ENCODE results near the gene INAFM1. TPM values are rescaled to one million over a fixed set of nuclear protein-coding genes. Genes with fewer than 3 reads are reported as not detected.
A peak's percentile ranks its signal among the peaks of the same experiment; 100 is the strongest.
"Not testable (repeated sequence)": the region's sequence is repeated elsewhere in the genome, so short reads cannot be mapped to it uniquely, and the experiment has no call there.

Gene INAFM1
- total RNA-seq, 1 experiment from 2014 or later: 8.1 TPM

DNA sequence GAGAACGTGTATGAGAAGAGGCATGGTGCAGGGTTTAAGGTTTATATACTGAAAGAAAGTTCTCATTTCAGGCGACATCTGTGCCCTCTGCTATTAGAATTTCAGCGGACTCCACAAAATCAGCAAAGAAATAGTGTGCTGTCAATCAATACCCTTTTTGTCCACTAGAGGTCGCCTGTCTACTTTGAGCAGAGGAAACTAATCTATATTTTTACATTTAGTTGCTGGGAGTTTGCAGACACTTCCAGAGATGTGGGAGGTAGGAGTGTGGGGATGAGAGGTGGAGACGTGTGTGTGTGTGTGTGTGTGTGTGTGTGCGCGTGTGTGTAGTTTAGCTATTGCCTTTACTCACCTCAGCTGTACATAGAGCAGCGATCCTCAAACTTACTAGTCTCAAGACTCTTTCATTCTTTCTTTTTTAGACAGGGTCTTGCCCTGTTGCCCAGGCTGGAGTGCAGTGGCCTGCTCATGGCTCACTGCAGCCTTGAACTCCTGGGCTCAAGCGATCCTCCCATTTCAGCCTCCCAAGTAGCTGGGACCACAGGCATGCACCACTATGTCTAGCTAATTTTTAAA is 9.7 kb downstream of the INAFM1 start:
- H3K36me3 Mint-ChIP-seq: peaks cover 4% of the 10 kb centered on the region; the same call in 1 of the 2 replicates
- CTCF ChIA-PET: interaction anchor here (0.9 to 2.5 kb wide), 7 partner anchors 10 to 144 kb away, joined by 3 to 18 read pairs (median 5); partner anchors contain the start of genes CCDC9, DHX34 and INAFM1
- POLR2A ChIA-PET: no interaction called here

DNA sequence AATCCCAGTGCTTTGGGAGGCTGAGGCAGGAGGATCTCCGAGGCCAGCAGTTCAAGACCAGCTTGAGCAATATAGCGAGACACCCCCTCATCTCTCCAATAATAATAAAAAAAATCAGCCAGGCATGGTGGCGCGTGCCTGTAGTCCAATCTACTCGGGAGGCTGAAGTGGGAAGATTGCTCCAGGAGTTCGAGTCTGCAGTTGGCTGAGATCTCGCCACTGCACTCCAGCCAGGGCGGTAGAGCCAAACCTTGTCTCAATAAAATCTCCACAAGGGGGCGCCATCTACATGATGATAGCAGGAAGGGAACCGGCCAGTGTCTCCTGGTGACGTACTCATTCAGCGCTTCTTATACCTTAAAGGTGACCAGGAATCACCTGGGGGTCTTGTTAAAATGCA is 21.4 kb downstream of the INAFM1 start:
- Mint-ChIP-seq H3K27ac (no peak overlapping the region), H3K36me3 (no peaks in the 10 kb centered on the region), H3K4me1 (peaks cover 7% of the 10 kb centered on the region), H3K27me3 (ENCODE audit: low read depth) (no peaks in the 10 kb centered on the region), H3K4me3 (no peak overlapping the region), H3K9me3 (no peaks in the 10 kb centered on the region)
- POLR2A ChIA-PET: no interaction called here
- peak; percentile 97 for ATAC-seq
- DNase-seq (ENCODE audit: low spot score): peak; percentile 88
- TF ChIP-seq, protein P1, sequence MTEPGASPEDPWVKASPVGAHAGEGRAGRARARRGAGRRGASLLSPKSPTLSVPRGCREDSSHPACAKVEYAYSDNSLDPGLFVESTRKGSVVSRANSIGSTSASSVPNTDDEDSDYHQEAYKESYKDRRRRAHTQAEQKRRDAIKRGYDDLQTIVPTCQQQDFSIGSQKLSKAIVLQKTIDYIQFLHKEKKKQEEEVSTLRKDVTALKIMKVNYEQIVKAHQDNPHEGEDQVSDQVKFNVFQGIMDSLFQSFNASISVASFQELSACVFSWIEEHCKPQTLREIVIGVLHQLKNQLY (CRISPR knock-in tag; IDR thresholded peaks at IDR 0.05): no peak
- TF ChIP-seq, protein P2, sequence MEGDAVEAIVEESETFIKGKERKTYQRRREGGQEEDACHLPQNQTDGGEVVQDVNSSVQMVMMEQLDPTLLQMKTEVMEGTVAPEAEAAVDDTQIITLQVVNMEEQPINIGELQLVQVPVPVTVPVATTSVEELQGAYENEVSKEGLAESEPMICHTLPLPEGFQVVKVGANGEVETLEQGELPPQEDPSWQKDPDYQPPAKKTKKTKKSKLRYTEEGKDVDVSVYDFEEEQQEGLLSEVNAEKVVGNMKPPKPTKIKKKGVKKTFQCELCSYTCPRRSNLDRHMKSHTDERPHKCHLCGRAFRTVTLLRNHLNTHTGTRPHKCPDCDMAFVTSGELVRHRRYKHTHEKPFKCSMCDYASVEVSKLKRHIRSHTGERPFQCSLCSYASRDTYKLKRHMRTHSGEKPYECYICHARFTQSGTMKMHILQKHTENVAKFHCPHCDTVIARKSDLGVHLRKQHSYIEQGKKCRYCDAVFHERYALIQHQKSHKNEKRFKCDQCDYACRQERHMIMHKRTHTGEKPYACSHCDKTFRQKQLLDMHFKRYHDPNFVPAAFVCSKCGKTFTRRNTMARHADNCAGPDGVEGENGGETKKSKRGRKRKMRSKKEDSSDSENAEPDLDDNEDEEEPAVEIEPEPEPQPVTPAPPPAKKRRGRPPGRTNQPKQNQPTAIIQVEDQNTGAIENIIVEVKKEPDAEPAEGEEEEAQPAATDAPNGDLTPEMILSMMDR (IDR thresholded peaks at IDR 0.05): peak; percentile 80
- TF ChIP-seq GTF2I (CRISPR knock-in tag; conservative IDR thresholded peaks at IDR 0.05): 0 out of 2 replicates have a peak, but pooled peaks have one; percentile 19
- CTCF ChIA-PET: interaction anchor here (0.6 to 2.5 kb wide), 9 partner anchors 11 to 912 kb away, joined by 3 to 18 read pairs (median 4); partner anchors contain the start of gene DHX34

More for the DNA sequence above, 9.7 kb downstream of the INAFM1 start:
- ATAC-seq: peak; percentile 54
- no peaks in the 10 kb centered on the region for H3K27me3 Mint-ChIP-seq (ENCODE audit: low read depth)
- no peak overlapping the region for H3K27ac Mint-ChIP-seq
- H3K9me3 Mint-ChIP-seq: peaks cover 9% of the 10 kb centered on the region
- peaks cover under 1% of the 10 kb centered on the region for H3K4me1 Mint-ChIP-seq
- no peak overlapping the region for H3K4me3 Mint-ChIP-seq
- no peak for TF ChIP-seq ZNF232 (CRISPR knock-in tag; IDR thresholded peaks at IDR 0.05)
- TF ChIP-seq TEAD4 (CRISPR knock-in tag; IDR thresholded peaks at IDR 0.05): no peak
- no peak for TF ChIP-seq ZNF138 (CRISPR knock-in tag; conservative IDR thresholded peaks at IDR 0.05)
- TF ChIP-seq, protein P2 (IDR thresholded peaks at IDR 0.05): peak; percentile 85
- TF ChIP-seq ESRRA (CRISPR knock-in tag; IDR thresholded peaks at IDR 0.05; ENCODE audit: borderline replicate concordance): no peak
- no peak for DNase-seq (ENCODE audit: low spot score)

DNA sequence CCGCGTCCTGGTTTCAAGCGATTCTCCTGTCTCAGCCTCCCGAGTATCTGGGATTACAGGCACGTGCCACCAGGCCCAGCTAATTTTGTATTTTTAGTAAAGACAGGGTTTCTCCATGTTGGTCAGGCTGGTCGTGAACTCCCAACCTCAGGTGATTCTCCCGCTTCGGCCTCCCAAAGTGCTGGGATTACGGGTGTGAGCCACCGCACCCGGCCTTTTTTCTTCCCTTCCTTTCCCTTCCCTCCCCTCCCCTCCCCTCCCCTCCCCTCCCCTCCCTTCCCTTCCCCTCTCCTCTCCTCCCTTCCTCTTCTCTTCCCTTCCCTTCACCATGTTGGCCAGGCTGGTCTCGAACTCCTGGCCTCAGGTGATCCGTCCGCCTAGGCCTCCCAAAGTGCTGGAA is 26.2 kb downstream of the INAFM1 start:
- POLR2A ChIA-PET; ATAC-seq; H3K36me3 Mint-ChIP-seq; H3K4me3 Mint-ChIP-seq; H3K27me3 Mint-ChIP-seq (ENCODE audit: low read depth); H3K27ac Mint-ChIP-seq; H3K9me3 Mint-ChIP-seq; DNase-seq (ENCODE audit: low spot score); H3K4me1 Mint-ChIP-seq: not testable (repeated sequence)
- CTCF ChIA-PET: interaction anchor here (0.6 to 1.2 kb wide), 2 partner anchors 14 to 48 kb away, joined by 3 to 8 read pairs; partner anchors contain the start of gene DHX34

DNA sequence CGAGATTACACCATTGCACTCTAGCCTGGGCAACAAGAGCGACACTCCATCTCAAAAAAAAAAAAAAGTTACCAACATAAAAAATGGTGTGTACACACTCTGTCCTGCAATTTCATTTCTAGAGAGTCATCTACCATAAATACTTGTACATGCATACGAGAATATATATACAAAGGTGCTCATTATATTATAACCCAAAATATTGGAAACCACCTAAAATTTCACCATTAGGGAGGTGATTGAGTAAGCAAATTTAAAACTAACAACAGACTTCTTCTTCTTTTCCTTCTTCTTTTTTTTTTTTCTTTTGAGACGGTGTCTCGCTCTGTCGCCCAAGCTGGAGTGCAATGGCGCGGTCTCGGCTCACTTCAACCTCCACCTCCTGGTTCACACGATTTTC is 27.6 kb downstream of the INAFM1 start:
- H3K9me3 Mint-ChIP-seq: no peaks in the 10 kb centered on the region
- ChIA-PET POLR2A (no interaction called here), CTCF (interaction anchor here (0.9 kb wide), 1 partner anchor 47 kb away, joined by 3 read pairs; the partner anchor contains the start of gene DHX34)
- ATAC-seq (no peak), DNase-seq (ENCODE audit: low spot score) (no peak)
- no peak overlapping the region for H3K27ac Mint-ChIP-seq
- TF ChIP-seq FOXK1 (CRISPR knock-in tag; IDR thresholded peaks at IDR 0.05) (no peak), TEAD1 (CRISPR knock-in tag; IDR thresholded peaks at IDR 0.05) (no peak)
- H3K4me3 Mint-ChIP-seq: no peak overlapping the region
- H3K4me1 Mint-ChIP-seq: peaks cover 2% of the 10 kb centered on the region
- peaks cover 11% of the 10 kb centered on the region for H3K27me3 Mint-ChIP-seq (ENCODE audit: low read depth)
- H3K36me3 Mint-ChIP-seq: no peaks in the 10 kb centered on the region

DNA sequence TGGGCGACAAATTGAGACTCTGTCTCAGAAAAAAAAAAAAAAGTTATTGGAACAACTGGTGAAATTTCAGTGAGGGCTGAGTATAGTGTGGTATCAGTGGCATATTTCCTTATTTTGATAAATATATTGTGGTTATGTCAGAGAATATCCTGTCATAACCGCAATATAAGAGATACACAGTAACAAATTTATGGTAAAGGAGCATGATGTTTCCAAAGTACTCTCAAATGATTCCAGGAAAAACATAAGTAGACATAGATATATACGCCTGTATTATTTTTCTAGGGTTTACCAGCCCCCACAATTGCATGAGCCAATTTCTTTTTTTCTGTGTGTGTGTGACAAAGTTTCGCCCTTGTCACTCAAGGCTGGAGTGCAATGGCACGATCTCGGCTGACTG is 29.3 kb downstream of the INAFM1 start:
- ChIA-PET CTCF (interaction anchor here (0.7 to 2.5 kb wide), 2 partner anchors 41 to 45 kb away, joined by 3 to 16 read pairs; partner anchors contain the start of gene DHX34), POLR2A (no interaction called here)
- DNase-seq (ENCODE audit: low spot score): no peak
- H3K36me3 Mint-ChIP-seq: no peaks in the 10 kb centered on the region
- H3K27me3 Mint-ChIP-seq (ENCODE audit: low read depth): peaks cover 11% of the 10 kb centered on the region
- peaks cover 2% of the 10 kb centered on the region for H3K4me1 Mint-ChIP-seq
- H3K9me3 Mint-ChIP-seq: no peaks in the 10 kb centered on the region
- no peak overlapping the region for H3K27ac Mint-ChIP-seq
- H3K4me3 Mint-ChIP-seq: no peak overlapping the region
- no peak for ATAC-seq
- TF ChIP-seq, protein P3, sequence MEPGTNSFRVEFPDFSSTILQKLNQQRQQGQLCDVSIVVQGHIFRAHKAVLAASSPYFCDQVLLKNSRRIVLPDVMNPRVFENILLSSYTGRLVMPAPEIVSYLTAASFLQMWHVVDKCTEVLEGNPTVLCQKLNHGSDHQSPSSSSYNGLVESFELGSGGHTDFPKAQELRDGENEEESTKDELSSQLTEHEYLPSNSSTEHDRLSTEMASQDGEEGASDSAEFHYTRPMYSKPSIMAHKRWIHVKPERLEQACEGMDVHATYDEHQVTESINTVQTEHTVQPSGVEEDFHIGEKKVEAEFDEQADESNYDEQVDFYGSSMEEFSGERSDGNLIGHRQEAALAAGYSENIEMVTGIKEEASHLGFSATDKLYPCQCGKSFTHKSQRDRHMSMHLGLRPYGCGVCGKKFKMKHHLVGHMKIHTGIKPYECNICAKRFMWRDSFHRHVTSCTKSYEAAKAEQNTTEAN (CRISPR knock-in tag; IDR thresholded peaks at IDR 0.05): no peak
- TF ChIP-seq SOX15 (CRISPR knock-in tag; IDR thresholded peaks at IDR 0.05) (no peak), NR1H2 (CRISPR knock-in tag; IDR thresholded peaks at IDR 0.05) (no peak), IRF2 (CRISPR knock-in tag; IDR thresholded peaks at IDR 0.05; ENCODE audit: borderline replicate concordance, low read depth) (no peak)
- TF ChIP-seq, protein P4, sequence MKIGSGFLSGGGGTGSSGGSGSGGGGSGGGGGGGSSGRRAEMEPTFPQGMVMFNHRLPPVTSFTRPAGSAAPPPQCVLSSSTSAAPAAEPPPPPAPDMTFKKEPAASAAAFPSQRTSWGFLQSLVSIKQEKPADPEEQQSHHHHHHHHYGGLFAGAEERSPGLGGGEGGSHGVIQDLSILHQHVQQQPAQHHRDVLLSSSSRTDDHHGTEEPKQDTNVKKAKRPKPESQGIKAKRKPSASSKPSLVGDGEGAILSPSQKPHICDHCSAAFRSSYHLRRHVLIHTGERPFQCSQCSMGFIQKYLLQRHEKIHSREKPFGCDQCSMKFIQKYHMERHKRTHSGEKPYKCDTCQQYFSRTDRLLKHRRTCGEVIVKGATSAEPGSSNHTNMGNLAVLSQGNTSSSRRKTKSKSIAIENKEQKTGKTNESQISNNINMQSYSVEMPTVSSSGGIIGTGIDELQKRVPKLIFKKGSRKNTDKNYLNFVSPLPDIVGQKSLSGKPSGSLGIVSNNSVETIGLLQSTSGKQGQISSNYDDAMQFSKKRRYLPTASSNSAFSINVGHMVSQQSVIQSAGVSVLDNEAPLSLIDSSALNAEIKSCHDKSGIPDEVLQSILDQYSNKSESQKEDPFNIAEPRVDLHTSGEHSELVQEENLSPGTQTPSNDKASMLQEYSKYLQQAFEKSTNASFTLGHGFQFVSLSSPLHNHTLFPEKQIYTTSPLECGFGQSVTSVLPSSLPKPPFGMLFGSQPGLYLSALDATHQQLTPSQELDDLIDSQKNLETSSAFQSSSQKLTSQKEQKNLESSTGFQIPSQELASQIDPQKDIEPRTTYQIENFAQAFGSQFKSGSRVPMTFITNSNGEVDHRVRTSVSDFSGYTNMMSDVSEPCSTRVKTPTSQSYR (CRISPR knock-in tag; IDR thresholded peaks at IDR 0.05): no peak
- TF ChIP-seq, protein P5, sequence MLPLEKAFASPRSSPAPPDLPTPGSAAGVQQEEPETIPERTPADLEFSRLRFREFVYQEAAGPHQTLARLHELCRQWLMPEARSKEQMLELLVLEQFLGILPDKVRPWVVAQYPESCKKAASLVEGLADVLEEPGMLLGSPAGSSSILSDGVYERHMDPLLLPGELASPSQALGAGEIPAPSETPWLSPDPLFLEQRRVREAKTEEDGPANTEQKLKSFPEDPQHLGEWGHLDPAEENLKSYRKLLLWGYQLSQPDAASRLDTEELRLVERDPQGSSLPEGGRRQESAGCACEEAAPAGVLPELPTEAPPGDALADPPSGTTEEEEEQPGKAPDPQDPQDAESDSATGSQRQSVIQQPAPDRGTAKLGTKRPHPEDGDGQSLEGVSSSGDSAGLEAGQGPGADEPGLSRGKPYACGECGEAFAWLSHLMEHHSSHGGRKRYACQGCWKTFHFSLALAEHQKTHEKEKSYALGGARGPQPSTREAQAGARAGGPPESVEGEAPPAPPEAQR (CRISPR knock-in tag; IDR thresholded peaks at IDR 0.05): no peak

Measured in WTC11 (cell line).